Pancreas (tissue), 10 donors: ENCODE results near the gene NIF3L1. TPM values are rescaled to one million over a fixed set of nuclear protein-coding genes. Genes with fewer than 3 reads are reported as not detected.
A peak's percentile ranks its signal among the peaks of the same experiment; 100 is the strongest.

ENCODE experiments used
- ATAC-seq, 4 donors: fragments of 200-7000 bp; cut with Tn5 transposase; one replicate each; pipeline versions ENCODE4 v1.8.0 to v1.9.1; 2020; ENCODE audit warnings: mild to moderate bottlenecking in 4 of 4, moderate library complexity in 4 of 4
- DNase-seq, 6 donors: peaks; one replicate each; pipeline ENCODE4 v3.0.0-alpha.2; 2020
- FAIRE-seq: peaks from 2 replicates; lab custom pipeline; 2012; peaks lifted over from hg19 to GRCh38; lab: Jason Lieb, UNC
- H3K27ac ChIP-seq, 4 donors: fragments of 200-600 bp; sonication (generic); 1 replicate in 3 of 4; 2 replicates in 1 of 4; pipeline versions ENCODE4 v1.5.0 to v1.8.0; 2020
- H3K27me3 ChIP-seq, 4 donors: fragments of 200-600 bp; one replicate each; pipeline ENCODE4 v1.8.0; 2021
- H3K36me3 ChIP-seq, 3 donors: fragments of 200-600 bp; sonication (generic) in 1 of 3; one replicate each; pipeline versions ENCODE4 v1.5.0 to v1.8.0; 2020 to 2021
- H3K4me1 ChIP-seq, 3 donors: fragments of 200-600 bp; one replicate each; pipeline ENCODE4 v1.8.0; 2021
- H3K4me3 ChIP-seq, 4 donors: fragments of 200-600 bp; sonication (generic) in 2 of 4; one replicate each; pipeline versions ENCODE4 v1.5.0 to v1.8.0; 2020 to 2021
- H3K9me3 ChIP-seq, 4 donors: fragments of 200-600 bp; one replicate each; pipeline ENCODE4 v1.8.0; 2021
- WGBS, 2 donors: extraction: QIAGEN DNeasy Blood & Tissue Kit; methylation state at CpG; one replicate each; pipeline ENCODE4 v1.1.7; 2013; 5-methylcytosine and 5-hydroxymethylcytosine counted together
- intact Hi-C, 3 donors: fragments of 100-400 bp; cut with DNase I; formaldehyde crosslinking; loops; one replicate each; pipeline versions ENCODE4 v1.11.1 to v1.14.2; 2022
- polyA plus RNA-seq, 2 donors: library from polyadenylated mRNA; stranded (reverse); fragments of 200-250 nt; gene quantifications; one replicate each; pipeline ENCODE4 v1.2.3, GENCODE V29; 2013
- total RNA-seq, 6 donors: library from RNA; stranded (reverse); fragmentation: NEBNext Ultra II Directional in 4 of 6; extraction: Animal tissue kit (Norgen Biotek cat#: 25700) in 4 of 6; gene quantifications; one replicate each; pipeline versions ENCODE4 v1.2.1 to v1.2.4, GENCODE V29; 2021 to 2023
- TF ChIP-seq, protein P1 (sequence below), 4 donors: fragments of 200-600 bp; sonication (generic) in 3 of 4; IDR thresholded peaks; one replicate each; pipeline versions ENCODE4 v1.5.0 to v1.8.0; 2021; ENCODE audit warnings: antibody characterized with exemption in 4 of 4
- donor health status: healthy with polysubstance abuse.
- donor health status: DM: no; HTN: no; CAD: no; lungs with moderate emphysema.
- donor health status: DM: no; HTN: no; CAD: no.
- donor health status: control.
- donor health status: control.
- donor health status: Bipolar disorder and iron deficiency.
- donor health status: DM: yes; HTN: yes; CAD: no.
- donor health status: DM: no; HTN: no; CAD: no.
- donor health status: DM: no; HTN: no; CAD: no.
- donor health status: DM: yes; HTN: yes; CAD: no.

NIF3L1 gene
- total and polyA plus RNA-seq, 8 donors = 5.9 to 14.9 (median 8.8) TPM

DNA sequence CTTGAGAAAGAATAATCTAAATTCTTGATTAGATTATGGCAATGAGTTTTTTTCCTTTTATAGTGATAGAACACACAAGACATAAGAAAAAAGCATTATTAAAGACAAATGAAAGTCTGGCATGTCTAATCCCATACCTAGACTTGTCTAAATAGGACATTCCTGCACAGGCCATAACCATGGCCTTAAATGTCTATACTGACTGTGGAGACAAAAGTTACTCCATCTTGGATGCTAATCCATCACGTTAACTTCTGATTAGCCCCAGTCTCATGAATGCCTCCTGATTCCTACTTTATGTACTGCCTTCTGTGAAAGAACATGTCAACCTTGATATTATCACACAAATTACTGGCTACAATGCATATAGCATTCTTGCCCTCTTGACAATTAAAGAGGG lies 50.7 kb downstream of the NIF3L1 start:
- H3K9me3 ChIP-seq = no peaks in the 10 kb centered on the region
- no peak for ATAC-seq
- no peaks in the 10 kb centered on the region for H3K27me3 ChIP-seq
- no peak for DNase-seq
- intact Hi-C loops = no loop called here
- H3K27ac ChIP-seq = no peak overlapping the region
- no peak overlapping the region for H3K4me3 ChIP-seq
- no peak for FAIRE-seq
- WGBS, 2 donors = 88 to 97% methylated on average over 1 of the region's 1 CpG
- TF ChIP-seq, protein P1, sequence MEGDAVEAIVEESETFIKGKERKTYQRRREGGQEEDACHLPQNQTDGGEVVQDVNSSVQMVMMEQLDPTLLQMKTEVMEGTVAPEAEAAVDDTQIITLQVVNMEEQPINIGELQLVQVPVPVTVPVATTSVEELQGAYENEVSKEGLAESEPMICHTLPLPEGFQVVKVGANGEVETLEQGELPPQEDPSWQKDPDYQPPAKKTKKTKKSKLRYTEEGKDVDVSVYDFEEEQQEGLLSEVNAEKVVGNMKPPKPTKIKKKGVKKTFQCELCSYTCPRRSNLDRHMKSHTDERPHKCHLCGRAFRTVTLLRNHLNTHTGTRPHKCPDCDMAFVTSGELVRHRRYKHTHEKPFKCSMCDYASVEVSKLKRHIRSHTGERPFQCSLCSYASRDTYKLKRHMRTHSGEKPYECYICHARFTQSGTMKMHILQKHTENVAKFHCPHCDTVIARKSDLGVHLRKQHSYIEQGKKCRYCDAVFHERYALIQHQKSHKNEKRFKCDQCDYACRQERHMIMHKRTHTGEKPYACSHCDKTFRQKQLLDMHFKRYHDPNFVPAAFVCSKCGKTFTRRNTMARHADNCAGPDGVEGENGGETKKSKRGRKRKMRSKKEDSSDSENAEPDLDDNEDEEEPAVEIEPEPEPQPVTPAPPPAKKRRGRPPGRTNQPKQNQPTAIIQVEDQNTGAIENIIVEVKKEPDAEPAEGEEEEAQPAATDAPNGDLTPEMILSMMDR (IDR thresholded peaks at IDR 0.05) = no peak
- no peaks in the 10 kb centered on the region for H3K4me1 ChIP-seq
- peaks cover 0 to 60% (median 9%) of the 10 kb centered on the region in 3 donors for H3K36me3 ChIP-seq

DNA sequence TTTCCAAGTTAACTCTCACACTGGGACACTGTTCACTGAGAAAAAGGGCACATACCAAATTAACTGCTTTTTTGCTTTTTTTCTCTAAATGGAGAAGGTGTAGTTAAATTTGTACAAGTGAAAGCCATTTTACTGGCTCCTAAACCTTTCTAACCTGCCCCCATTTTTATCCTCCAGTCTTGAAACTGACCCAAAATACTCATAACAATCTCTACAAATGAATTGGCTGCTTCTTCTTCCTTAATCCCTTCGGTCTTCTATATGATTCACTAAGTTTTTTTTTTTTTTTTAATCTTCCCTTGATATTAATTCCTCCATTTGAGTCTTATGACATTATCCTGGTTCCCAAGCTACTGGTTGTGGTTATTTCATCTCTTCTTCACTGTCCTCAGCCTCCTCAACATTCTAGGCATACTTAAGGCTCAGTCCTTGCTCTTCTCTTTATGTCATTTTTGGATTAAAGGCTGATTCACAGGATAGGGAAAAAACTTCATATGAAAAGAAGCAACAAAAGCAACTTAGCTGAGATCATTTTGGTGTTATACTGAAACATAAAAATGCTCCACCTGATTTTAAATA lies 54.4 kb downstream of the NIF3L1 start:
- Histone ChIP-seq H3K4me3 (no peak overlapping the region), H3K36me3 (peaks cover 0 to 36% (median 5%) of the 10 kb centered on the region in 3 donors), H3K27ac (no peak overlapping the region), H3K4me1 (no peaks in the 10 kb centered on the region), H3K27me3 (no peaks in the 10 kb centered on the region), H3K9me3 (no peaks in the 10 kb centered on the region)
- DNase-seq = no peak
- FAIRE-seq = no peak
- intact Hi-C loops = no loop called here
- TF ChIP-seq, protein P1 (IDR thresholded peaks at IDR 0.05) = no peak
- WGBS, 2 donors = 74 to 95% methylated on average over 1 of the region's 1 CpG
- no peak for ATAC-seq

DNA sequence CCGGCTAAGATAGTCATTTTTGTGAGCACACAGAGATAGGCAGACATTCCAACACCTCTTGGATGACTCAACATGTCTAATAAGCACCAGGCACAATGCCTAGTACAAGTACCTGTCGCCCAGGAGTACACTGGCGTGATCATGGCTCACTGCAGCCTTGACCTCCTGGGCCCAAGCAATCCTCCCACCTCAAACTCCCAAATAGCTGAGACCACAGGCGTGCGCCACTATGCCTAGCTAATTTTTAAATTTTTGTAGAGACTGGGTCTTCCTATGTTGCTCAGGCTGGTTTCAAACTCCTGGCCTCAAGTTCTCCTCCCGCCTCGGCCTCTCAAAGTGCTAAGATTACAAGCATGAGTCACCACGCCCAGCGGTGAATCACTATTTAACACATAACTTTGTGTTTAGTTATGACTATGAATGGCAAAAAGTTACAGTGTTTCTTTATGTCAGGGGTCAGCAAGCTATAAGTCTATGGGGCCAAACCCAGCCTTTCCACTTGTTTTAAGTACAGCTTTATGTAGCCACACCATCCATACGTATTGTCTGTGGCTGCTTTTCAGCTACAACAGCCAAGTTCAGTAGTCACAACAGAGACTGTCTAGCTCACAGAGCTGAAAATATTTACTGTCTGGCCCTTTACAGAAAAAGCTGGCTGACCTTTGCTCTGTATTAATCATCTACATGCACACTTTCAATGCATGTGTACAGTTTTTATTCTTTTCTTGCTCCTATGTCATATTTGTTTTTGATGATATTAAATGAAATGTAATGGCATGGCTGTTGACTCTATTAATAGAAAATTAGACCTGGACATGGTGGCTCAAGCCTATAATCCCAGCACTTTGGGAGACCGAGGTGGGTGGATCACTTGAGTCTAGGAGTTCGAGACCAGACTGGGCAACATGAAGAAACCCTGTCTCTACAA lies 55.6 kb downstream of the NIF3L1 start:
- H3K4me3 ChIP-seq = no peak overlapping the region
- H3K27me3 ChIP-seq = no peaks in the 10 kb centered on the region
- H3K4me1 ChIP-seq = no peaks in the 10 kb centered on the region
- H3K9me3 ChIP-seq = no peaks in the 10 kb centered on the region
- H3K36me3 ChIP-seq = peaks cover 0 to 41% (median 5%) of the 10 kb centered on the region in 3 donors
- WGBS, 2 donors = 94 to 98% methylated on average over 12 of the region's 12 CpGs
- intact Hi-C loops = no loop called here
- ATAC-seq (peak in 2 of 4 donors; percentile 22 to 62), DNase-seq (no peak), FAIRE-seq (no peak)
- TF ChIP-seq, protein P1 (IDR thresholded peaks at IDR 0.05) = no peak
- no peak overlapping the region for H3K27ac ChIP-seq

DNA sequence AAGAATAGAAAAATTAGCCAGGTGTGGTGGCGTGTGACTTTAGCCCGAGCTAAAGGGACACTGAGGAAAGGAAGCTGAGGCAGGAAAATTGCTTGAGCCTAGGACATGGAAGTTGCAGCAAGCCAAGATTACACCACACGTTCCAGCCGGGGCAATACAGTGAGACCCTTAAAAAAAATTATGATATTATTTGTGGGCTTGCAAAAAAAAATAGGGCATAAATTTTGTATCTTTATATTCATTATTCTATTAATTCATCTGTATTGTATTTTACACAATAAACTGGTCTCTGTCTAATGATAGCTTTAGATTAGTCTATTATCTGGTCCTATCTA lies 56.2 kb downstream of the NIF3L1 start:
- no peak for FAIRE-seq

More for the DNA sequence above, 56.2 kb downstream of the NIF3L1 start:
- no peak for ATAC-seq
- TF ChIP-seq, protein P1 (IDR thresholded peaks at IDR 0.05) = no peak
- Histone ChIP-seq H3K4me1 (no peaks in the 10 kb centered on the region), H3K27me3 (no peaks in the 10 kb centered on the region), H3K27ac (no peak overlapping the region), H3K9me3 (no peaks in the 10 kb centered on the region), H3K36me3 (peaks cover 0 to 35% (median 5%) of the 10 kb centered on the region in 3 donors), H3K4me3 (no peak overlapping the region)
- 96 to 97% methylated on average over 4 of the region's 4 CpGs for WGBS, 2 donors
- intact Hi-C loops = no loop called here
- DNase-seq = no peak
